Loucy (cell line): ENCODE data around the gene TRNP1.

Source experiments
- CTCF ChIP-seq: fragments of 200-600 bp; sonication (generic); conservative IDR thresholded peaks from 2 replicates; pipeline ENCODE4 v1.5.1; 2014; ENCODE audit warnings: mild to moderate bottlenecking, antibody characterized with exemption, low read length
- EZH2phosphoT487 ChIP-seq: fragments of 200-600 bp; IDR thresholded peaks from 2 replicates; pipeline ENCODE4 v1.6.1; 2018; ENCODE audit warnings: antibody characterized with exemption, mild to moderate bottlenecking, moderate library complexity, borderline replicate concordance

GRCh38 chr1:26951216-26951615 lies 42.3 kb upstream of the TRNP1 start:
- no peak for TF ChIP-seq CTCF
- no peak for TF ChIP-seq EZH2phosphoT487
